Measurements from ENCODE around the gene ARHGAP15. TPM values are rescaled to one million over a fixed set of nuclear protein-coding genes. Genes with fewer than 3 reads are reported as not detected.

Gene ARHGAP15
- total and polyA plus RNA-seq, 12 donors, result 4.7 to 33.8 (median 10.4) TPM

GRCh38 chr2:143603035-143603655 is 473.9 kb downstream of the ARHGAP15 start:
- WGBS, 4 donors, result 64 to 75% (median 73%) methylated on average over 5 of the region's 5 CpGs
- Histone ChIP-seq H3K27me3 (no peaks in the 10 kb centered on the region), H3K27ac (no peak overlapping the region), H3K4me3 (no peak overlapping the region), H3K4me1 (replicated peaks in 1 of 2) (no peaks in the 10 kb centered on the region), H3K9me3 (replicated peaks in 1 of 3) (no peaks in the 10 kb centered on the region), H3K36me3 (replicated peaks in 1 of 2) (no peaks in the 10 kb centered on the region)
- TF ChIP-seq POLR2A (IDR thresholded peaks at IDR 0.05), result no peak
- TF ChIP-seq, protein P1, sequence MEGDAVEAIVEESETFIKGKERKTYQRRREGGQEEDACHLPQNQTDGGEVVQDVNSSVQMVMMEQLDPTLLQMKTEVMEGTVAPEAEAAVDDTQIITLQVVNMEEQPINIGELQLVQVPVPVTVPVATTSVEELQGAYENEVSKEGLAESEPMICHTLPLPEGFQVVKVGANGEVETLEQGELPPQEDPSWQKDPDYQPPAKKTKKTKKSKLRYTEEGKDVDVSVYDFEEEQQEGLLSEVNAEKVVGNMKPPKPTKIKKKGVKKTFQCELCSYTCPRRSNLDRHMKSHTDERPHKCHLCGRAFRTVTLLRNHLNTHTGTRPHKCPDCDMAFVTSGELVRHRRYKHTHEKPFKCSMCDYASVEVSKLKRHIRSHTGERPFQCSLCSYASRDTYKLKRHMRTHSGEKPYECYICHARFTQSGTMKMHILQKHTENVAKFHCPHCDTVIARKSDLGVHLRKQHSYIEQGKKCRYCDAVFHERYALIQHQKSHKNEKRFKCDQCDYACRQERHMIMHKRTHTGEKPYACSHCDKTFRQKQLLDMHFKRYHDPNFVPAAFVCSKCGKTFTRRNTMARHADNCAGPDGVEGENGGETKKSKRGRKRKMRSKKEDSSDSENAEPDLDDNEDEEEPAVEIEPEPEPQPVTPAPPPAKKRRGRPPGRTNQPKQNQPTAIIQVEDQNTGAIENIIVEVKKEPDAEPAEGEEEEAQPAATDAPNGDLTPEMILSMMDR (IDR thresholded peaks at IDR 0.05), result no peak
- intact Hi-C loops (cut with DNase I), result no loop called here
- DNase-seq, result no peak

DNA sequence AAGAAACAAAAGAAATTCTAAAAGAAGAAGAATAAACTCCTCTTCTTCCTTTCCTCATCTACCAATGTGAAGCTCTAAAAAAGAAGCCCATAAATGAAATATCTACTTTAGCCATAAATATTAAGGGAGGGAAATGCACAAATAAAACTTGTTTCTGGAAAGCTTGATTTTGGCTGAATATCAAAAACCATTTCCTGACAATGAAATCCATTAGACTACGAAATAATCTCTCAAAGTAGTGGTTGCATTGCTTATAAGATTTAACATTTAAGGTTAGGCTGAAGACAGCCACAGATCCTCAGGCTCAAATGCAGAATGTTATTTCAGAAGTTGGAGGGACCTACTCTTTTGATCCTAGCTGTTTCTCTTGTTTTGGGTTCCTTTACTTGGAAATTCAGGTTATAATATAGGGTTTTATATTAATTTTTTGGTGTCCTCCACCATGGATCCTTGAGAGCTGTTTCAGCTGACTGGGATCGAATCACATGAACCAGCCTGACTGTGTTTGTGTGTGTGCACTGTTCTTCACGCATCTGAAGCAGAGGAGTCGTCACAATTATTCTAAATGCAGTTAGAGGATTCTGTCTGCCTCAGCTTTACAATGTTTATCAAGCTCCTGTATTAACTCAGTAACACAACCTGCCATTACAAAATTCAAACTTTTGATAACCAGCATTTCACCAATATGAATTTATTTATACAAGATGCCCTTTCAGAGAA is 474.8 kb downstream of the ARHGAP15 start:
- Histone ChIP-seq H3K4me1 (replicated peaks in 1 of 2) (no peaks in the 10 kb centered on the region), H3K36me3 (replicated peaks in 1 of 2) (no peaks in the 10 kb centered on the region), H3K27ac (peak overlapping the region in 1 of 5 donors; percentile 24), H3K4me3 (no peak overlapping the region), H3K9me3 (replicated peaks in 1 of 3) (no peaks in the 10 kb centered on the region), H3K27me3 (no peaks in the 10 kb centered on the region)
- DNase-seq, result no peak
- intact Hi-C loops (cut with DNase I), result no loop called here
- 58 to 66% (median 63%) methylated on average over 4 of the region's 4 CpGs for WGBS, 4 donors
- TF ChIP-seq POLR2A (IDR thresholded peaks at IDR 0.05), result no peak
- TF ChIP-seq, protein P1 (IDR thresholded peaks at IDR 0.05), result no peak

- no peak for DNase-seq
- Histone ChIP-seq H3K9me3 (replicated peaks in 1 of 3) (no peaks in the 10 kb centered on the region), H3K27me3 (no peaks in the 10 kb centered on the region), H3K36me3 (replicated peaks in 1 of 2) (no peaks in the 10 kb centered on the region), H3K4me1 (replicated peaks in 1 of 2) (no peaks in the 10 kb centered on the region), H3K27ac (peak overlapping the region in 1 of 5 donors; percentile 9), H3K4me3 (no peak overlapping the region)
- intact Hi-C loops (cut with DNase I), result no loop called here
- TF ChIP-seq POLR2A (IDR thresholded peaks at IDR 0.05), result no peak
- TF ChIP-seq, protein P1 (IDR thresholded peaks at IDR 0.05), result no peak
- WGBS, 4 donors, result 70 to 83% (median 81%) methylated on average over 5 of the region's 5 CpGs
Observed at GRCh38 chr2:143604566-143604959, 475.3 kb downstream of the ARHGAP15 start.

DNA sequence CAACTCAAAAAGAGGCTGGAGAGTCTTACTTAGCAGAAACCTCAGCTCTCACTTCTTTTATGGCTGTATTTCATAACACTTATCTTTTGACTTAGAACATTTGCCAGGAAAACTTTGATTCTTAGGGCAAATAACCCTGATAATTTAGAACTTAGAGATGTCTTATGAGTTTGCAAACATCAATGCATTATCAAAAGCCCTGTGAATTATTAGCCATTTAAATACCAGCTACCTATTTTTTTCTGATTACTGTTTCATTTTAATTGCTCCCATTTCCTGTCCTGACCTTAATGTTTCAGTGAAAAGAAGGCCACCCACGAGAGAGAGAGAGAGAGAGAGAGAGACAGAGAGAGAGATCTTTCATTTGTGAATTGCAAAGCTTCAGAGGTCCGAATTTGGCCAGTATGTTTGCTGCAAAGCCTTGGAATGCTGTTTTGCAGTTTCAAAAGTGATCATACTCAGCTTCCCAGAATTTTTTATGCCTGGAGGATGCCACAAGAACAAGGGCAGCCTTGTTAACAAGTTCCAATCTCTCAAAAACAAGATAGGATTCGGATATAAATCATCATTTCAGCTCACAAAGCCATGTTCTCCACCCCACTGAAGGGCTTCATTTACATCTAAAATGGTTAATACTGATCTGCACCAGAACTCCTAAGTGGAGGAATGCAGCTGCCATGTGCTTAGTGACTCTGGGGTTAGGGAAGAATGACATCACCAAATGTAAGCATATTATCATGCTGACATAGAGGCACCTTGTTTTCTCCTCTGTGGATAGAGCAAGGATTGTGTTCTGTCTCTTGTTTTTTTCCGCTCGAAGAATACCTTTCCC is 478.2 kb downstream of the ARHGAP15 start:
- no peak for DNase-seq
- peak overlapping the region in 1 of 5 donors; percentile 72 for H3K27ac ChIP-seq
- no peaks in the 10 kb centered on the region for H3K36me3 ChIP-seq (replicated peaks in 1 of 2)
- WGBS, 4 donors, result 52 to 57% (median 53%) methylated on average over 5 of the region's 5 CpGs
- intact Hi-C loops (cut with DNase I), result no loop called here
- TF ChIP-seq POLR2A (IDR thresholded peaks at IDR 0.05), result no peak
- TF ChIP-seq, protein P1 (IDR thresholded peaks at IDR 0.05), result no peak
- H3K27me3 ChIP-seq, result no peaks in the 10 kb centered on the region
- no peak overlapping the region for H3K4me3 ChIP-seq
- no peaks in the 10 kb centered on the region for H3K9me3 ChIP-seq (replicated peaks in 1 of 3)
- H3K4me1 ChIP-seq (replicated peaks in 1 of 2), result no peaks in the 10 kb centered on the region

Data from adrenal gland (tissue), 12 donors.